Ascending aorta (tissue), 2 donors: ENCODE measurements around the gene RBP2. TPM values are rescaled to one million over a fixed set of nuclear protein-coding genes. Genes with fewer than 3 reads are reported as not detected.

ENCODE experiments used
- DNase-seq, 2 donors: peaks; one replicate each; pipeline ENCODE4 v3.0.0-alpha.2; 2019; ENCODE audit warnings: low spot score in 2 of 2
- H3K27ac ChIP-seq, 2 donors: fragments of 200-600 bp; sonication (generic); one replicate each; pipeline ENCODE4 v1.5.1; 2016 to 2017; ENCODE audit warnings: mild to moderate bottlenecking in 1 of 2
- H3K27me3 ChIP-seq: fragments of 200-600 bp; sonication (generic); one replicate; pipeline ENCODE4 v1.5.1; 2017
- H3K36me3 ChIP-seq, 2 donors: fragments of 200-600 bp; sonication (generic); one replicate each; pipeline ENCODE4 v1.5.1; 2016
- H3K4me1 ChIP-seq, 2 donors: fragments of 200-600 bp; sonication (generic); one replicate each; pipeline ENCODE4 v1.5.1; 2016 to 2017; ENCODE audit warnings: mild to moderate bottlenecking in 1 of 2
- H3K4me3 ChIP-seq, 2 donors: fragments of 200-600 bp; sonication (generic); one replicate each; pipeline ENCODE4 v1.5.1; 2016 to 2017; ENCODE audit warnings: mild to moderate bottlenecking in 1 of 2
- H3K9me3 ChIP-seq, 2 donors: fragments of 200-600 bp; sonication (generic); one replicate each; pipeline ENCODE4 v1.5.1; 2016
- intact Hi-C: fragments of 100-400 bp; cut with DNase I; formaldehyde crosslinking; loops from one replicate; pipeline ENCODE4 v1.15.1; 2023
- total RNA-seq: library from RNA; depleted of rRNA; stranded (reverse); fragments of >200 nt; gene quantifications from one replicate; pipeline ENCODE4 v1.1.0, GENCODE V29; 2016
- TF ChIP-seq, protein P1 (sequence below), 3 experiments: fragments of 200-600 bp in 2 of 3; fragments of 450-650 bp in 1 of 3; sonication (generic) in 2 of 3; IDR thresholded peaks; one replicate each; pipeline ENCODE4 v1.5.1; 2016 to 2019; ENCODE audit warnings: antibody characterized with exemption in 3 of 3, mild to moderate bottlenecking in 1 of 3, moderate library complexity in 1 of 3

Gene RBP2
- total RNA-seq, 1 donor from 2014 or later: not detected

GRCh38 chr3:139521816-139522215 is 45.5 kb upstream of the RBP2 start:
- intact Hi-C loops: loop anchor here (2.0 kb wide), 1 partner anchor 41 kb away; no protein-coding TSS in a partner anchor
- no peak for DNase-seq
- Histone ChIP-seq H3K27ac (no peak overlapping the region), H3K27me3 (no peaks in the 10 kb centered on the region), H3K36me3 (peaks cover 5 to 6% of the 10 kb centered on the region in 2 donors), H3K9me3 (no peaks in the 10 kb centered on the region), H3K4me1 (no peaks in the 10 kb centered on the region), H3K4me3 (no peak overlapping the region)
- TF ChIP-seq, protein P1, sequence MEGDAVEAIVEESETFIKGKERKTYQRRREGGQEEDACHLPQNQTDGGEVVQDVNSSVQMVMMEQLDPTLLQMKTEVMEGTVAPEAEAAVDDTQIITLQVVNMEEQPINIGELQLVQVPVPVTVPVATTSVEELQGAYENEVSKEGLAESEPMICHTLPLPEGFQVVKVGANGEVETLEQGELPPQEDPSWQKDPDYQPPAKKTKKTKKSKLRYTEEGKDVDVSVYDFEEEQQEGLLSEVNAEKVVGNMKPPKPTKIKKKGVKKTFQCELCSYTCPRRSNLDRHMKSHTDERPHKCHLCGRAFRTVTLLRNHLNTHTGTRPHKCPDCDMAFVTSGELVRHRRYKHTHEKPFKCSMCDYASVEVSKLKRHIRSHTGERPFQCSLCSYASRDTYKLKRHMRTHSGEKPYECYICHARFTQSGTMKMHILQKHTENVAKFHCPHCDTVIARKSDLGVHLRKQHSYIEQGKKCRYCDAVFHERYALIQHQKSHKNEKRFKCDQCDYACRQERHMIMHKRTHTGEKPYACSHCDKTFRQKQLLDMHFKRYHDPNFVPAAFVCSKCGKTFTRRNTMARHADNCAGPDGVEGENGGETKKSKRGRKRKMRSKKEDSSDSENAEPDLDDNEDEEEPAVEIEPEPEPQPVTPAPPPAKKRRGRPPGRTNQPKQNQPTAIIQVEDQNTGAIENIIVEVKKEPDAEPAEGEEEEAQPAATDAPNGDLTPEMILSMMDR (IDR thresholded peaks at IDR 0.05): no peak

- TF ChIP-seq, protein P1 (IDR thresholded peaks at IDR 0.05): no peak
- DNase-seq: no peak
- intact Hi-C loops: loop anchor here (2.0 kb wide), 1 partner anchor 42 kb away; no protein-coding TSS in a partner anchor
- H3K27me3 ChIP-seq: no peaks in the 10 kb centered on the region
- peaks cover 4 to 6% of the 10 kb centered on the region in 2 donors for H3K36me3 ChIP-seq
- H3K4me3 ChIP-seq: no peak overlapping the region
- H3K4me1 ChIP-seq: no peaks in the 10 kb centered on the region
- H3K9me3 ChIP-seq: no peaks in the 10 kb centered on the region
- no peak overlapping the region for H3K27ac ChIP-seq
Observed at GRCh38 chr3:139521144-139521543, 44.8 kb upstream of the RBP2 start.

GRCh38 chr3:139519998-139520737 is 43.9 kb upstream of the RBP2 start:
- no peaks in the 10 kb centered on the region for H3K9me3 ChIP-seq
- H3K4me3 ChIP-seq: no peak overlapping the region
- H3K36me3 ChIP-seq: no peaks in the 10 kb centered on the region
- no peaks in the 10 kb centered on the region for H3K4me1 ChIP-seq
- TF ChIP-seq, protein P1 (IDR thresholded peaks at IDR 0.05): peak; percentile 5 to 21 (median 15)
- no peak overlapping the region for H3K27ac ChIP-seq
- intact Hi-C loops: loop anchor here (2.0 kb wide), 1 partner anchor 43 kb away; no protein-coding TSS in a partner anchor
- H3K27me3 ChIP-seq: no peaks in the 10 kb centered on the region
- no peak for DNase-seq

DNA sequence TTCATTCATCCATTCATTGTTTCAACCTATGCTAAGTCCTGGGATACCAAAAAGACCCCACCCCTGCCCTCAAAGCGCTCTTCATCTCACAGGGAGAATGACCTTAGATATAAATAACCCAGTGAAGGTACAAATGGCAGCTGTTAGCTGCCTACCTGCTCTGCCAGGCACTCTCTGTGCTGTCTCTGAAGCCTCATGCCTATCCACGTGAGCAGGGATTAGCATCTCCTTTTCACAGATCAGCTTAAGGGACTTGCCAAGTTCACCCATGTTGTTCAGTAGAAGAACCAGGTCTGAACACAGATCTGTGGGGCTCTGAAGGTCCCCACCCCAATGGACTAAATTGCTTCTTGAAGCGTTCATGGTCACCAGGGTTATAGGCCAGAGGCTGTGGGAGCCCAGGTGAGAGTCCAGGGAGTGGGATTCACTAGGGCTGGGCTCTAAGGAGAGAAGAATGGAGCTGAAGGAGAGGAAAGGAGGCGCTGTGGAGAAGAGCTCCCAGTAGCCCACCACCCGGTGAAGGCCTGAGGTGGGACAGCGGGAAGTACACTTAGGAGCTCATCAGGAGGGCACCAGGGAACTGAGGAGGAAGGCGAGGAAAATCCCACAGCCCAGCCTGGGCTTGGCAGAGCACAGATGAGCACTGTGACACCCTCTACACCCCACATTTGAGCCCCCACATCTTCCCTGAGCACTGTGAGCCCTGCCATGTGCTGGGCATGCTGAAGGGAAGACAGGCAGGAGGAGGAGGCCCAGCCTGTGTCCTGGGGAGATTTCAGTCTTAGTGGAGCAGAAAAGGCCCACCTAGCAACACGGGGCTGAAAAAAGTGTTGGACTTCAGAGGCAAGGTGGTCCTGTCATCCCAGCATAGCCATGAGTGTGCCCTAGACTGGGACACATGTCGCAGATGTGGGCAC is 42.9 kb upstream of the RBP2 start:
- TF ChIP-seq, protein P1 (IDR thresholded peaks at IDR 0.05): no peak
- Histone ChIP-seq H3K27me3 (no peaks in the 10 kb centered on the region), H3K9me3 (no peaks in the 10 kb centered on the region), H3K4me3 (no peak overlapping the region), H3K4me1 (no peaks in the 10 kb centered on the region), H3K27ac (no peak overlapping the region), H3K36me3 (no peaks in the 10 kb centered on the region)
- intact Hi-C loops: no loop called here
- DNase-seq: no peak

DNA sequence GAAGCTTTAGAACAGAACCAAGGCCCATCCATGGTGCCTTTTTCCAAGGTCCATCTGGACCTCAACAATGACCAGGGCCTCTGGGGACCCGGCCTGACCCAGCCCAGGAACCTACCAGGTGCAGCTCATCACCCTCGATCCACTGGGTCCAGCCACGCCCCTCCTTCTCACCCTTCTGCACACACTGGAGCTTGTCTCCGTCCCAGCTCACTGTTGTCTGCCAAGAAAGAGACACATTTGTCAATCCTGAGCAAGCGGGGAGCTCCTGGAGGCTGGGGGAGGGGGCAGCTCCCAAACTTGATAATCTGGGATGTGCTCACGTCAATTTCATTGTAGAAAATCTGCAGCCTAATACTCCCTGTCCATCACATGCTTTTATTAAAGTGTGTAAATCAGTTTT is 42.0 kb upstream of the RBP2 start:
- TF ChIP-seq, protein P1 (IDR thresholded peaks at IDR 0.05): no peak
- Histone ChIP-seq H3K27ac (no peak overlapping the region), H3K9me3 (no peaks in the 10 kb centered on the region), H3K4me1 (no peaks in the 10 kb centered on the region), H3K4me3 (no peak overlapping the region), H3K36me3 (no peaks in the 10 kb centered on the region), H3K27me3 (no peaks in the 10 kb centered on the region)
- intact Hi-C loops: no loop called here
- DNase-seq: no peak
